ENCODE results near the gene CEP131.

Gene CEP131

DNA sequence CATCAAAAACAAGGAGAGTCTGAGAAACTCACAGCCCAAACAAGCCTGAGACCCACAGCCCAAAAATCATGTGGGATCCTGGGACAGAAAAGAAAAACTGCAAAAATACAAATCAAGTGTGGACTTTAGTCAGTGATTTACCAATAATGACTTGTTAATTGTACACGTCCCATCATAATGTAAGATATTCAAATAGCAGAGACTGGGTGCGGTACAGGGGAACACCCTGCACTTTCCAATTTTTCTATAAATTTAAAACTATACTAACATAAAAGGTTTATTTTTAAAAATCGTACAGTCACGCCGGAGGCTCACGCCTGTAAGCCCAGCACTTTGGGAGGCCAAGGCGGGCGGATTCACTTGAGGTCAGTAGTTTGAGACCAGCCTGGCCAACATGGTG lies 8.8 kb downstream of the CEP131 start:
- H3F3A ChIP-seq (ENCODE audit: insufficient read depth, low read length) = no peaks in the 10 kb centered on the region
- H3K4me2 ChIP-seq (ENCODE audit: low read depth, low read length) = no peak overlapping the region
- H3K9ac ChIP-seq (ENCODE audit: low read length) = no peak overlapping the region
- H3K36me3 ChIP-seq (replicated peaks; ENCODE audit: insufficient read depth, low read length) = no peaks in the 10 kb centered on the region
- TF ChIP-seq, protein P1, sequence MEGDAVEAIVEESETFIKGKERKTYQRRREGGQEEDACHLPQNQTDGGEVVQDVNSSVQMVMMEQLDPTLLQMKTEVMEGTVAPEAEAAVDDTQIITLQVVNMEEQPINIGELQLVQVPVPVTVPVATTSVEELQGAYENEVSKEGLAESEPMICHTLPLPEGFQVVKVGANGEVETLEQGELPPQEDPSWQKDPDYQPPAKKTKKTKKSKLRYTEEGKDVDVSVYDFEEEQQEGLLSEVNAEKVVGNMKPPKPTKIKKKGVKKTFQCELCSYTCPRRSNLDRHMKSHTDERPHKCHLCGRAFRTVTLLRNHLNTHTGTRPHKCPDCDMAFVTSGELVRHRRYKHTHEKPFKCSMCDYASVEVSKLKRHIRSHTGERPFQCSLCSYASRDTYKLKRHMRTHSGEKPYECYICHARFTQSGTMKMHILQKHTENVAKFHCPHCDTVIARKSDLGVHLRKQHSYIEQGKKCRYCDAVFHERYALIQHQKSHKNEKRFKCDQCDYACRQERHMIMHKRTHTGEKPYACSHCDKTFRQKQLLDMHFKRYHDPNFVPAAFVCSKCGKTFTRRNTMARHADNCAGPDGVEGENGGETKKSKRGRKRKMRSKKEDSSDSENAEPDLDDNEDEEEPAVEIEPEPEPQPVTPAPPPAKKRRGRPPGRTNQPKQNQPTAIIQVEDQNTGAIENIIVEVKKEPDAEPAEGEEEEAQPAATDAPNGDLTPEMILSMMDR (IDR thresholded peaks at IDR 0.05; ENCODE audit: low read length) = no peak
- TF ChIP-seq EZH2phosphoT487 (IDR thresholded peaks at IDR 0.05; ENCODE audit: low read length) (no peak), EZH2 (optimal IDR thresholded peaks at IDR 0.05; ENCODE audit: low read depth, low read length) (no peak)
- H3K27me3 ChIP-seq (replicated peaks; ENCODE audit: insufficient read depth, low read length) = no peaks in the 10 kb centered on the region
- H3K4me1 ChIP-seq (ENCODE audit: low read length) = no peaks in the 10 kb centered on the region
- no peak overlapping the region for H2AFZ ChIP-seq (ENCODE audit: low read length)
- no peak for DNase-seq
- no peaks in the 10 kb centered on the region for H3K9me2 ChIP-seq (replicated peaks; ENCODE audit: insufficient read depth, low read length)
- H3K9me3 ChIP-seq (replicated peaks; ENCODE audit: insufficient read depth, low read length) = no peaks in the 10 kb centered on the region
- H3K27ac ChIP-seq (ENCODE audit: low read length) = no peak overlapping the region
- H3K79me2 ChIP-seq (ENCODE audit: low read length) = no peaks in the 10 kb centered on the region
- no peaks in the 10 kb centered on the region for H4K20me1 ChIP-seq (ENCODE audit: insufficient read depth, low read length)
- no peak overlapping the region for H3K4me3 ChIP-seq (ENCODE audit: low read length)

DNA sequence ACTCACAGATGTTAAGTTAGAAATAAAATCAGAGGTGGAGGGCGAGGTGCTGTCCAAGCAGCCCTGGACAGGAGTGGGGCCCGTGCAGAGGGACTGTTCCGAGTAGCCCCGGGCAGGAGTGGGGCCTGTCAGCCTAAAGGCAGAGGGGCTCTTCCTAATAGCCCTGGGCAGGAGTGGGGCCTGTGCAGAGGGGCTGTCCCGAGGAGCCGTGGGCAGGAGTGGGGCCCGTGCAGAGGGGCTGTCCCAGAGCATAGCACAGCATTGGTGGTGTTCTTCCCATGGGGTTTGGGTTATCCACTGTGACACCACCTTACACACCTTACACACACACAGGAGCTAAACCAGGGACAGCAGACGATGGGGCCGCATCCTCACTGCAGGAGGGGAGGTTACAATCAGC lies 10.4 kb downstream of the CEP131 start:
- Histone ChIP-seq H3K9me3 (replicated peaks; ENCODE audit: insufficient read depth, low read length) (no peaks in the 10 kb centered on the region), H3K27ac (ENCODE audit: low read length) (no peak overlapping the region), H3F3A (ENCODE audit: insufficient read depth, low read length) (no peaks in the 10 kb centered on the region), H3K4me2 (ENCODE audit: low read depth, low read length) (no peak overlapping the region), H3K36me3 (replicated peaks; ENCODE audit: insufficient read depth, low read length) (no peaks in the 10 kb centered on the region), H2AFZ (ENCODE audit: low read length) (no peak overlapping the region), H3K4me1 (ENCODE audit: low read length) (no peaks in the 10 kb centered on the region), H3K4me3 (ENCODE audit: low read length) (no peak overlapping the region), H3K9ac (ENCODE audit: low read length) (no peak overlapping the region), H4K20me1 (ENCODE audit: insufficient read depth, low read length) (no peaks in the 10 kb centered on the region), H3K79me2 (ENCODE audit: low read length) (no peaks in the 10 kb centered on the region), H3K9me2 (replicated peaks; ENCODE audit: insufficient read depth, low read length) (no peaks in the 10 kb centered on the region), H3K27me3 (replicated peaks; ENCODE audit: insufficient read depth, low read length) (no peaks in the 10 kb centered on the region)
- no peak for DNase-seq
- TF ChIP-seq EZH2phosphoT487 (IDR thresholded peaks at IDR 0.05; ENCODE audit: low read length) = no peak
- TF ChIP-seq, protein P1 (IDR thresholded peaks at IDR 0.05; ENCODE audit: low read length) = no peak

DNA sequence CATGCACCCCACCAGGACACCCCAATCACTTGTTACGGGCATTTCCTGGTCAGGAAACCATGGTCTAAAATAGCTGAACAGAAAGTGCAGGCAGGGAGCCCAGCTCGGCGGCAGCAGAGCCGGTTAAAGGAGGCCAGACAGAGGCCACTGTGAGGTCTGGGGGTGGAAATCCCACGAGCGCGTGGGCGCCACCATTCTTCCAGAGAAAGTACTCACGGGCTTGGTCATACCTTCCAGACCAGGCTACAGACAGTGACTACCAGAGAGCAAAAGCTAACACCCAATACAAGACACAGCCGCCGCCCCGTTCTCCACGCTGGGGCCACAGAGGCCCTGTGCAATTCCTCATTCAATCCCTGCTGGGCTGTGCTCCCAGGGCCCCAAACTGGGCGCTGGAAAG lies 11.9 kb downstream of the CEP131 start:
- Histone ChIP-seq H2AFZ (ENCODE audit: low read length) (no peak overlapping the region), H3K27me3 (replicated peaks; ENCODE audit: insufficient read depth, low read length) (no peaks in the 10 kb centered on the region), H3K9me2 (replicated peaks; ENCODE audit: insufficient read depth, low read length) (no peaks in the 10 kb centered on the region), H3K4me3 (ENCODE audit: low read length) (no peak overlapping the region), H3K4me1 (ENCODE audit: low read length) (no peaks in the 10 kb centered on the region), H3K27ac (ENCODE audit: low read length) (no peak overlapping the region), H3K36me3 (replicated peaks; ENCODE audit: insufficient read depth, low read length) (no peaks in the 10 kb centered on the region), H3K4me2 (ENCODE audit: low read depth, low read length) (no peak overlapping the region), H3K79me2 (ENCODE audit: low read length) (no peaks in the 10 kb centered on the region), H3K9ac (ENCODE audit: low read length) (no peak overlapping the region), H4K20me1 (ENCODE audit: insufficient read depth, low read length) (no peaks in the 10 kb centered on the region), H3F3A (ENCODE audit: insufficient read depth, low read length) (no peaks in the 10 kb centered on the region), H3K9me3 (replicated peaks; ENCODE audit: insufficient read depth, low read length) (no peaks in the 10 kb centered on the region)
- TF ChIP-seq, protein P1 (IDR thresholded peaks at IDR 0.05; ENCODE audit: low read length) = no peak
- TF ChIP-seq EZH2phosphoT487 (IDR thresholded peaks at IDR 0.05; ENCODE audit: low read length) (no peak), EZH2 (optimal IDR thresholded peaks at IDR 0.05; ENCODE audit: low read depth, low read length) (no peak)
- DNase-seq = no peak
